ENCODE results near the gene LY86. TPM values are rescaled to one million over a fixed set of nuclear protein-coding genes. Genes with fewer than 3 reads are reported as not detected.

The LY86 gene
- total RNA-seq, 4 donors from 2014 or later: 0.73 to 4.4 TPM; not detected in 2

- no peak for TF ChIP-seq CTCF (IDR thresholded peaks at IDR 0.05)
- TF ChIP-seq POLR2A (IDR thresholded peaks at IDR 0.05): no peak
- Histone ChIP-seq H3K27me3 (no peaks in the 10 kb centered on the region), H3K27ac (peak overlapping the region; percentile 10 to 58), H3K9me3 (no peaks in the 10 kb centered on the region), H3K36me3 (no peaks in the 10 kb centered on the region), H3K4me1 (no peaks in the 10 kb centered on the region), H3K4me3 (no peak overlapping the region)
- no peak for DNase-seq
- intact Hi-C loops (cut with DNase I; ENCODE audit: low total_unique reads): no loop called here
Measured at GRCh38 chr6:6686176-6686575, 97.7 kb downstream of the LY86 start.

GRCh38 chr6:6686748-6687601 is 98.5 kb downstream of the LY86 start:
- Histone ChIP-seq H3K36me3 (no peaks in the 10 kb centered on the region), H3K4me3 (no peak overlapping the region), H3K4me1 (no peaks in the 10 kb centered on the region), H3K9me3 (no peaks in the 10 kb centered on the region), H3K27ac (peak overlapping the region; percentile 10 to 58), H3K27me3 (no peaks in the 10 kb centered on the region)
- intact Hi-C loops (cut with DNase I; ENCODE audit: low total_unique reads): no loop called here
- peak; percentile 65 to 83 for DNase-seq
- TF ChIP-seq CTCF (IDR thresholded peaks at IDR 0.05): no peak
- TF ChIP-seq POLR2A (IDR thresholded peaks at IDR 0.05): no peak

GRCh38 chr6:6688283-6688682 is 99.8 kb downstream of the LY86 start:
- intact Hi-C loops (cut with DNase I; ENCODE audit: low total_unique reads): no loop called here
- TF ChIP-seq POLR2A (IDR thresholded peaks at IDR 0.05) (no peak), CTCF (IDR thresholded peaks at IDR 0.05) (no peak)
- peak overlapping the region in 1 of 2 donors; percentile 37 for H3K27ac ChIP-seq

GRCh38 chr6:6688951-6689350 is 100.4 kb downstream of the LY86 start:
- Histone ChIP-seq H3K27me3 (no peaks in the 10 kb centered on the region), H3K9me3 (no peaks in the 10 kb centered on the region), H3K4me1 (no peaks in the 10 kb centered on the region), H3K36me3 (no peaks in the 10 kb centered on the region), H3K4me3 (no peak overlapping the region), H3K27ac (peak overlapping the region in 1 of 2 donors; percentile 18)
- no peak for DNase-seq
- intact Hi-C loops (cut with DNase I; ENCODE audit: low total_unique reads): no loop called here
- TF ChIP-seq POLR2A (IDR thresholded peaks at IDR 0.05) (no peak), CTCF (IDR thresholded peaks at IDR 0.05) (no peak)

More at GRCh38 chr6:6688283-6688682, 99.8 kb downstream of the LY86 start:
- no peak for DNase-seq
- no peaks in the 10 kb centered on the region for H3K4me1 ChIP-seq
- H3K27me3 ChIP-seq: no peaks in the 10 kb centered on the region
- H3K4me3 ChIP-seq: no peak overlapping the region
- no peaks in the 10 kb centered on the region for H3K9me3 ChIP-seq
- H3K36me3 ChIP-seq: no peaks in the 10 kb centered on the region

- no peaks in the 10 kb centered on the region for H3K4me1 ChIP-seq
- DNase-seq: peak in 1 of 2 donors; percentile 6
- no peaks in the 10 kb centered on the region for H3K36me3 ChIP-seq
- peak overlapping the region; percentile 57 to 70 for H3K27ac ChIP-seq
- no peaks in the 10 kb centered on the region for H3K9me3 ChIP-seq
- H3K27me3 ChIP-seq: no peaks in the 10 kb centered on the region
- no peak overlapping the region for H3K4me3 ChIP-seq
- TF ChIP-seq POLR2A (IDR thresholded peaks at IDR 0.05): no peak
- no peak for TF ChIP-seq CTCF (IDR thresholded peaks at IDR 0.05)
- intact Hi-C loops (cut with DNase I; ENCODE audit: low total_unique reads): no loop called here
Measured at GRCh38 chr6:6689400-6690143, 101.1 kb downstream of the LY86 start.

Measured in uterus (tissue), 4 donors.